Activated CD4-positive, alpha-beta T cell treated with anti-CD3 and anti-CD28 coated beads, Interleukin-2, amount 10 ng/mL, durations not matched to agents 24 days and 14 days (primary cell): Measurements from ENCODE around the gene TRIM25. TPM values are rescaled to one million over a fixed set of nuclear protein-coding genes. Genes with fewer than 3 reads are reported as not detected.

Experiments used
- DNase-seq: peaks from one replicate; pipeline ENCODE4 v3.0.0; 2022
- H3K27ac Mint-ChIP-seq: one replicate; pipeline ENCODE4 v1.8.0; 2022; ENCODE audit warnings: mild to moderate bottlenecking, mixed read lengths
- H3K27me3 Mint-ChIP-seq: one replicate; pipeline ENCODE4 v1.8.0; 2022; ENCODE audit warnings: mixed read lengths
- H3K36me3 Mint-ChIP-seq: one replicate; pipeline ENCODE4 v1.8.0; 2022; ENCODE audit warnings: low read depth, mild to moderate bottlenecking, mixed read lengths
- H3K4me1 Mint-ChIP-seq: one replicate; pipeline ENCODE4 v1.8.0; 2021; ENCODE audit warnings: mixed read lengths
- H3K4me3 Mint-ChIP-seq: one replicate; pipeline ENCODE4 v1.8.0; 2022; ENCODE audit warnings: mild to moderate bottlenecking, moderate library complexity, mixed read lengths
- H3K9me3 Mint-ChIP-seq: one replicate; pipeline ENCODE4 v1.8.0; 2021; ENCODE audit warnings: mixed read lengths
- intact Hi-C: fragments of 100-400 bp; cut with micrococcal nuclease; formaldehyde crosslinking; loops from one replicate; pipeline ENCODE4 v1.15.1; 2023
- total RNA-seq: library from RNA; stranded (reverse); gene quantifications from 2 replicates; pipeline ENCODE4 v1.2.3, GENCODE V29; 2022

The TRIM25 gene
- total RNA-seq, 1 donor from 2014 or later: 99.8 TPM

GRCh38 chr17:56935461-56935860 lies 21.6 kb upstream of the TRIM25 start:
- Mint-ChIP-seq H3K4me1 (peaks cover 21% of the 10 kb centered on the region), H3K4me3 (no peak overlapping the region), H3K27me3 (no peaks in the 10 kb centered on the region), H3K36me3 (peaks cover 48% of the 10 kb centered on the region), H3K9me3 (peaks cover 4% of the 10 kb centered on the region), H3K27ac (no peak overlapping the region)
- intact Hi-C loops: no loop called here
- DNase-seq: no peak

- Mint-ChIP-seq H3K36me3 (peaks cover 43% of the 10 kb centered on the region), H3K27me3 (no peaks in the 10 kb centered on the region), H3K9me3 (peaks cover 4% of the 10 kb centered on the region), H3K4me3 (no peak overlapping the region), H3K4me1 (peaks cover 21% of the 10 kb centered on the region), H3K27ac (no peak overlapping the region)
- DNase-seq: no peak
- intact Hi-C loops: no loop called here
These were observed 20.4 kb upstream of the TRIM25 start for GRCh38 chr17:56934280-56934679.

- Mint-ChIP-seq H3K27ac (no peak overlapping the region), H3K36me3 (peaks cover 40% of the 10 kb centered on the region), H3K27me3 (no peaks in the 10 kb centered on the region), H3K9me3 (peaks cover 4% of the 10 kb centered on the region), H3K4me1 (peaks cover 21% of the 10 kb centered on the region), H3K4me3 (no peak overlapping the region)
- intact Hi-C loops: no loop called here
- DNase-seq: no peak
These were observed 20.0 kb upstream of the TRIM25 start for GRCh38 chr17:56933868-56934267.

- no peak for DNase-seq
- Mint-ChIP-seq H3K4me1 (peaks cover 15% of the 10 kb centered on the region), H3K27me3 (no peaks in the 10 kb centered on the region), H3K9me3 (peaks cover 4% of the 10 kb centered on the region), H3K27ac (no peak overlapping the region), H3K36me3 (peaks cover 34% of the 10 kb centered on the region), H3K4me3 (no peak overlapping the region)
- intact Hi-C loops: no loop called here
These were observed 19.4 kb upstream of the TRIM25 start for GRCh38 chr17:56933151-56933745.

- Mint-ChIP-seq H3K27me3 (no peaks in the 10 kb centered on the region), H3K36me3 (peaks cover 21% of the 10 kb centered on the region)
These were observed 17.0 kb upstream of the TRIM25 start for GRCh38 chr17:56930739-56931337.

GRCh38 chr17:56929362-56929969 lies 15.6 kb upstream of the TRIM25 start:
- Mint-ChIP-seq H3K36me3 (peaks cover 18% of the 10 kb centered on the region), H3K27ac (no peak overlapping the region), H3K9me3 (peaks cover 8% of the 10 kb centered on the region), H3K27me3 (peaks cover 1% of the 10 kb centered on the region), H3K4me1 (peaks cover 2% of the 10 kb centered on the region), H3K4me3 (no peak overlapping the region)
- intact Hi-C loops: no loop called here
- DNase-seq: no peak

More at GRCh38 chr17:56930739-56931337, 17.0 kb upstream of the TRIM25 start:
- DNase-seq: no peak
- H3K27ac Mint-ChIP-seq: no peak overlapping the region
- intact Hi-C loops: no loop called here
- H3K4me1 Mint-ChIP-seq: peaks cover 4% of the 10 kb centered on the region
- H3K9me3 Mint-ChIP-seq: peaks cover 7% of the 10 kb centered on the region
- no peak overlapping the region for H3K4me3 Mint-ChIP-seq

- H3K4me1 Mint-ChIP-seq: no peaks in the 10 kb centered on the region
- intact Hi-C loops: no loop called here
- no peak overlapping the region for H3K4me3 Mint-ChIP-seq
- peaks cover 1% of the 10 kb centered on the region for H3K27me3 Mint-ChIP-seq
- DNase-seq: no peak
- H3K9me3 Mint-ChIP-seq: peaks cover 8% of the 10 kb centered on the region
- peaks cover 10% of the 10 kb centered on the region for H3K36me3 Mint-ChIP-seq
- no peak overlapping the region for H3K27ac Mint-ChIP-seq
These were observed 14.7 kb upstream of the TRIM25 start for GRCh38 chr17:56928586-56928985.

GRCh38 chr17:56926704-56927103 lies 12.9 kb upstream of the TRIM25 start:
- peaks cover 3% of the 10 kb centered on the region for H3K9me3 Mint-ChIP-seq
- no peak for DNase-seq
- intact Hi-C loops: no loop called here
- H3K4me3 Mint-ChIP-seq: no peak overlapping the region
- peaks cover 6% of the 10 kb centered on the region for H3K36me3 Mint-ChIP-seq
- H3K4me1 Mint-ChIP-seq: no peaks in the 10 kb centered on the region
- H3K27me3 Mint-ChIP-seq: peaks cover 1% of the 10 kb centered on the region
- H3K27ac Mint-ChIP-seq: no peak overlapping the region

- Mint-ChIP-seq H3K9me3 (peaks cover 3% of the 10 kb centered on the region), H3K4me1 (no peaks in the 10 kb centered on the region), H3K27me3 (peaks cover 1% of the 10 kb centered on the region), H3K36me3 (peaks cover 5% of the 10 kb centered on the region), H3K4me3 (no peak overlapping the region), H3K27ac (no peak overlapping the region)
- no peak for DNase-seq
- intact Hi-C loops: no loop called here
These were observed 12.4 kb upstream of the TRIM25 start for GRCh38 chr17:56926270-56926669.

GRCh38 chr17:56925088-56925487 lies 11.2 kb upstream of the TRIM25 start:
- no peaks in the 10 kb centered on the region for H3K4me1 Mint-ChIP-seq
- no peak overlapping the region for H3K27ac Mint-ChIP-seq
- no peak overlapping the region for H3K4me3 Mint-ChIP-seq
- peaks cover 3% of the 10 kb centered on the region for H3K9me3 Mint-ChIP-seq
- H3K36me3 Mint-ChIP-seq: no peaks in the 10 kb centered on the region
- no peak for DNase-seq
- intact Hi-C loops: no loop called here
- H3K27me3 Mint-ChIP-seq: peaks cover 1% of the 10 kb centered on the region

GRCh38 chr17:56919717-56920116 lies 5.9 kb upstream of the TRIM25 start:
- H3K36me3 Mint-ChIP-seq: peaks cover 4% of the 10 kb centered on the region
- no peaks in the 10 kb centered on the region for H3K27me3 Mint-ChIP-seq
- no peak overlapping the region for H3K27ac Mint-ChIP-seq
- peaks cover 25% of the 10 kb centered on the region for H3K4me1 Mint-ChIP-seq
- H3K4me3 Mint-ChIP-seq: no peak overlapping the region
- no peak for DNase-seq
- intact Hi-C loops: no loop called here
- peaks cover 4% of the 10 kb centered on the region for H3K9me3 Mint-ChIP-seq

GRCh38 chr17:56918916-56919315 lies 5.1 kb upstream of the TRIM25 start:
- peak overlapping the region; percentile 52 for H3K27ac Mint-ChIP-seq
- peaks cover 4% of the 10 kb centered on the region for H3K36me3 Mint-ChIP-seq
- H3K4me1 Mint-ChIP-seq: peaks cover 28% of the 10 kb centered on the region
- H3K27me3 Mint-ChIP-seq: no peaks in the 10 kb centered on the region
- DNase-seq: no peak
- H3K9me3 Mint-ChIP-seq: peaks cover 4% of the 10 kb centered on the region
- intact Hi-C loops: no loop called here
- no peak overlapping the region for H3K4me3 Mint-ChIP-seq

- intact Hi-C loops: no loop called here
- Mint-ChIP-seq H3K27ac (peak overlapping the region; percentile 59), H3K4me3 (no peak overlapping the region), H3K27me3 (no peaks in the 10 kb centered on the region), H3K36me3 (peaks cover 7% of the 10 kb centered on the region), H3K4me1 (peaks cover 28% of the 10 kb centered on the region), H3K9me3 (peaks cover 4% of the 10 kb centered on the region)
- no peak for DNase-seq
These were observed 3.9 kb upstream of the TRIM25 start for GRCh38 chr17:56917559-56918296.
